ENCODE measurements around the gene ZNF619. TPM values are rescaled to one million over a fixed set of nuclear protein-coding genes. Genes with fewer than 3 reads are reported as not detected.

ZNF619 gene
- total RNA-seq, 1 experiment from 2014 or later, result 7.2 TPM

GRCh38 chr3:40502034-40502433 is 25.1 kb downstream of the ZNF619 start:
- ATAC-seq, result no peak
- peaks cover 2% of the 10 kb centered on the region; the same call in 1 of the 2 replicates for H3K27me3 Mint-ChIP-seq (ENCODE audit: low read depth)
- TF ChIP-seq ZBTB43 (CRISPR knock-in tag; IDR thresholded peaks at IDR 0.05) (no peak), ZNF532 (CRISPR knock-in tag; IDR thresholded peaks at IDR 0.05; ENCODE audit: borderline replicate concordance) (no peak), E2F5 (CRISPR knock-in tag; IDR thresholded peaks at IDR 0.05) (no peak), E2F1 (CRISPR knock-in tag; IDR thresholded peaks at IDR 0.05) (no peak), NFATC4 (CRISPR knock-in tag; IDR thresholded peaks at IDR 0.05) (no peak), ZNF281 (CRISPR knock-in tag; IDR thresholded peaks at IDR 0.05) (no peak), FOXP4 (CRISPR knock-in tag; IDR thresholded peaks at IDR 0.05) (no peak), ZNF219 (CRISPR knock-in tag; IDR thresholded peaks at IDR 0.05; ENCODE audit: borderline replicate concordance) (no peak), PREB (CRISPR knock-in tag; IDR thresholded peaks at IDR 0.05; ENCODE audit: borderline replicate concordance) (no peak), RORB (CRISPR knock-in tag; IDR thresholded peaks at IDR 0.05) (no peak), ZNF232 (CRISPR knock-in tag; IDR thresholded peaks at IDR 0.05) (no peak)
- H3K9me3 Mint-ChIP-seq, result no peaks in the 10 kb centered on the region
- no peak overlapping the region for H3K4me3 Mint-ChIP-seq
- H3K4me1 Mint-ChIP-seq, result peaks cover 19% of the 10 kb centered on the region
- ChIA-PET POLR2A (no interaction called here), CTCF (no interaction called here)
- no peaks in the 10 kb centered on the region for H3K36me3 Mint-ChIP-seq
- no peak overlapping the region for H3K27ac Mint-ChIP-seq
- no peak for DNase-seq (ENCODE audit: low spot score)

Measured in WTC11 (cell line).